GM12878 (cell line): ENCODE measurements around the gene GPBP1.

Experiments
- EZH2 ChIP-seq: IDR thresholded peaks from 2 replicates; pipeline ENCODE4 v1.6.1; 2012; ENCODE audit warnings: low read depth, mild to moderate bottlenecking, control low read depth, inconsistent platforms, low read length, borderline replicate concordance; ENCODE audit not compliant: control insufficient read depth
- POLR2A ChIP-seq: IDR thresholded peaks from 2 replicates; pipeline ENCODE4 v1.6.1; 2011; ENCODE audit warnings: low read depth, mild to moderate bottlenecking, low read length
- SUZ12 ChIP-seq: fragments of 200-600 bp; sonication (generic); IDR thresholded peaks from one replicate; pipeline ENCODE4 v1.6.1; 2018; ENCODE audit warnings: antibody characterized with exemption, mild to moderate bottlenecking; ENCODE audit not compliant: unreplicated experiment
- YY1 ChIP-seq: IDR thresholded peaks from 2 replicates; pipeline ENCODE4 v1.6.1; 2011; ENCODE audit warnings: low read depth, mild to moderate bottlenecking, low read length
- TF ChIP-seq, protein P1 (sequence below), 3 experiments: IDR thresholded peaks in 2 of 3; conservative IDR thresholded peaks in 1 of 3; 2 replicates each; pipeline ENCODE4 v1.5.1; 2011; ENCODE audit warnings: low read depth in 3 of 3, low read length in 3 of 3, mild to moderate bottlenecking in 3 of 3, control low read depth in 2 of 3, moderate library complexity in 2 of 3, inconsistent platforms in 1 of 3, mixed read lengths in 1 of 3; ENCODE audit not compliant: control insufficient read depth in 2 of 3, insufficient read depth in 1 of 3; ENCODE audit errors: extremely low read depth in 1 of 3
- TF ChIP-seq, protein P2 (sequence below): fragments of 450-650 bp; IDR thresholded peaks from 2 replicates; pipeline ENCODE4 v1.6.1; 2017; ENCODE audit warnings: mild to moderate bottlenecking, low read depth, inconsistent platforms; ENCODE audit not compliant: poor library complexity, severe bottlenecking
- TF ChIP-seq, protein P3 (sequence below): fragments of 450-650 bp; IDR thresholded peaks from 2 replicates; pipeline ENCODE4 v1.6.1; 2017; ENCODE audit warnings: mild to moderate bottlenecking, moderate library complexity

DNA sequence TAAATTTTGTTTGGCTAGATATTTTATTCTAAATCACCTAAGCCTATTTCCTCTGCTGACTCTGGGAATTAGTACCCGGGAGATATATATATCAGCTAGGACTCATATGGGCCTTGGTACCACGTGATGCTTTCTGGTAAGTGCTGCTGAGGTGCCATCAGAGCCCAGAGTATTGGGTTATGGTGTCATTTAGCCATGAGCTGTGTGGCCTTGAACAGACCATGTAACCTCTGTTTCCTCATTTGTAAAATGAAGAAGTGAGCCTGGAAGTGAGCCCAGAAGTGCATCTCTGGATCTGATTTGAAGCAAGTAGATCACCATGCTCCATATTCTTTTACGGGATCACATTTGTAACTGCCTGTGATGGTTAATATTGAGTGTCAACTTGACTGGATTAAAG is 126.1 kb downstream of the GPBP1 start:
- no peak for TF ChIP-seq YY1
- no peak for TF ChIP-seq SUZ12
- TF ChIP-seq, protein P1, sequence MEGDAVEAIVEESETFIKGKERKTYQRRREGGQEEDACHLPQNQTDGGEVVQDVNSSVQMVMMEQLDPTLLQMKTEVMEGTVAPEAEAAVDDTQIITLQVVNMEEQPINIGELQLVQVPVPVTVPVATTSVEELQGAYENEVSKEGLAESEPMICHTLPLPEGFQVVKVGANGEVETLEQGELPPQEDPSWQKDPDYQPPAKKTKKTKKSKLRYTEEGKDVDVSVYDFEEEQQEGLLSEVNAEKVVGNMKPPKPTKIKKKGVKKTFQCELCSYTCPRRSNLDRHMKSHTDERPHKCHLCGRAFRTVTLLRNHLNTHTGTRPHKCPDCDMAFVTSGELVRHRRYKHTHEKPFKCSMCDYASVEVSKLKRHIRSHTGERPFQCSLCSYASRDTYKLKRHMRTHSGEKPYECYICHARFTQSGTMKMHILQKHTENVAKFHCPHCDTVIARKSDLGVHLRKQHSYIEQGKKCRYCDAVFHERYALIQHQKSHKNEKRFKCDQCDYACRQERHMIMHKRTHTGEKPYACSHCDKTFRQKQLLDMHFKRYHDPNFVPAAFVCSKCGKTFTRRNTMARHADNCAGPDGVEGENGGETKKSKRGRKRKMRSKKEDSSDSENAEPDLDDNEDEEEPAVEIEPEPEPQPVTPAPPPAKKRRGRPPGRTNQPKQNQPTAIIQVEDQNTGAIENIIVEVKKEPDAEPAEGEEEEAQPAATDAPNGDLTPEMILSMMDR (IDR thresholded peaks at IDR 0.05 in 2 of 3, conservative IDR thresholded peaks at IDR 0.05 in 1 of 3; ENCODE audit: control insufficient read depth in 2 of 3, extremely low read depth in 1 of 3, insufficient read depth in 1 of 3, low read depth in 3 of 3, low read length in 3 of 3), result no peak
- no peak for TF ChIP-seq EZH2
- TF ChIP-seq POLR2A, result no peak
- TF ChIP-seq, protein P2, sequence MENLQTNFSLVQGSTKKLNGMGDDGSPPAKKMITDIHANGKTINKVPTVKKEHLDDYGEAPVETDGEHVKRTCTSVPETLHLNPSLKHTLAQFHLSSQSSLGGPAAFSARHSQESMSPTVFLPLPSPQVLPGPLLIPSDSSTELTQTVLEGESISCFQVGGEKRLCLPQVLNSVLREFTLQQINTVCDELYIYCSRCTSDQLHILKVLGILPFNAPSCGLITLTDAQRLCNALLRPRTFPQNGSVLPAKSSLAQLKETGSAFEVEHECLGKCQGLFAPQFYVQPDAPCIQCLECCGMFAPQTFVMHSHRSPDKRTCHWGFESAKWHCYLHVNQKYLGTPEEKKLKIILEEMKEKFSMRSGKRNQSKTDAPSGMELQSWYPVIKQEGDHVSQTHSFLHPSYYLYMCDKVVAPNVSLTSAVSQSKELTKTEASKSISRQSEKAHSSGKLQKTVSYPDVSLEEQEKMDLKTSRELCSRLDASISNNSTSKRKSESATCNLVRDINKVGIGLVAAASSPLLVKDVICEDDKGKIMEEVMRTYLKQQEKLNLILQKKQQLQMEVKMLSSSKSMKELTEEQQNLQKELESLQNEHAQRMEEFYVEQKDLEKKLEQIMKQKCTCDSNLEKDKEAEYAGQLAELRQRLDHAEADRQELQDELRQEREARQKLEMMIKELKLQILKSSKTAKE, result no peak
- TF ChIP-seq, protein P3, sequence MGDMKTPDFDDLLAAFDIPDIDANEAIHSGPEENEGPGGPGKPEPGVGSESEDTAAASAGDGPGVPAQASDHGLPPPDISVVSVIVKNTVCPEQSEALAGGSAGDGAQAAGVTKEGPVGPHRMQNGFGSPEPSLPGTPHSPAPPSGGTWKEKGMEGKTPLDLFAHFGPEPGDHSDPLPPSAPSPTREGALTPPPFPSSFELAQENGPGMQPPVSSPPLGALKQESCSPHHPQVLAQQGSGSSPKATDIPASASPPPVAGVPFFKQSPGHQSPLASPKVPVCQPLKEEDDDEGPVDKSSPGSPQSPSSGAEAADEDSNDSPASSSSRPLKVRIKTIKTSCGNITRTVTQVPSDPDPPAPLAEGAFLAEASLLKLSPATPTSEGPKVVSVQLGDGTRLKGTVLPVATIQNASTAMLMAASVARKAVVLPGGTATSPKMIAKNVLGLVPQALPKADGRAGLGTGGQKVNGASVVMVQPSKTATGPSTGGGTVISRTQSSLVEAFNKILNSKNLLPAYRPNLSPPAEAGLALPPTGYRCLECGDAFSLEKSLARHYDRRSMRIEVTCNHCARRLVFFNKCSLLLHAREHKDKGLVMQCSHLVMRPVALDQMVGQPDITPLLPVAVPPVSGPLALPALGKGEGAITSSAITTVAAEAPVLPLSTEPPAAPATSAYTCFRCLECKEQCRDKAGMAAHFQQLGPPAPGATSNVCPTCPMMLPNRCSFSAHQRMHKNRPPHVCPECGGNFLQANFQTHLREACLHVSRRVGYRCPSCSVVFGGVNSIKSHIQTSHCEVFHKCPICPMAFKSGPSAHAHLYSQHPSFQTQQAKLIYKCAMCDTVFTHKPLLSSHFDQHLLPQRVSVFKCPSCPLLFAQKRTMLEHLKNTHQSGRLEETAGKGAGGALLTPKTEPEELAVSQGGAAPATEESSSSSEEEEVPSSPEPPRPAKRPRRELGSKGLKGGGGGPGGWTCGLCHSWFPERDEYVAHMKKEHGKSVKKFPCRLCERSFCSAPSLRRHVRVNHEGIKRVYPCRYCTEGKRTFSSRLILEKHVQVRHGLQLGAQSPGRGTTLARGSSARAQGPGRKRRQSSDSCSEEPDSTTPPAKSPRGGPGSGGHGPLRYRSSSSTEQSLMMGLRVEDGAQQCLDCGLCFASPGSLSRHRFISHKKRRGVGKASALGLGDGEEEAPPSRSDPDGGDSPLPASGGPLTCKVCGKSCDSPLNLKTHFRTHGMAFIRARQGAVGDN, result no peak
